Mesenchymal stem cell (in vitro differentiated cells and primary cell): Measurements from ENCODE around the gene DSCAM. TPM values are rescaled to one million over a fixed set of nuclear protein-coding genes. Genes with fewer than 3 reads are reported as not detected.

Experiments
- small RNA-seq: library from polyadenylated mRNA; stranded (forward); fragments of <200 nt; extraction: miRNeasy Mini kit (QIAGEN cat#:217004); gene quantifications from one replicate; pipeline ENCODE3, GENCODE V24; 2013; ENCODE audit warnings: low read depth

DSCAM gene

Small RNA genes within 50 kb of the gene (small RNA-seq; reads per million reads assigned to genes)
- not detected for gene MIR4760
- gene RF00432: not detected
